Measurements from ENCODE around the gene C2orf76.
"Not testable (repeated sequence)": the region's sequence is repeated elsewhere in the genome, so short reads cannot be mapped to it uniquely, and the experiment has no call there.

The C2orf76 gene

DNA sequence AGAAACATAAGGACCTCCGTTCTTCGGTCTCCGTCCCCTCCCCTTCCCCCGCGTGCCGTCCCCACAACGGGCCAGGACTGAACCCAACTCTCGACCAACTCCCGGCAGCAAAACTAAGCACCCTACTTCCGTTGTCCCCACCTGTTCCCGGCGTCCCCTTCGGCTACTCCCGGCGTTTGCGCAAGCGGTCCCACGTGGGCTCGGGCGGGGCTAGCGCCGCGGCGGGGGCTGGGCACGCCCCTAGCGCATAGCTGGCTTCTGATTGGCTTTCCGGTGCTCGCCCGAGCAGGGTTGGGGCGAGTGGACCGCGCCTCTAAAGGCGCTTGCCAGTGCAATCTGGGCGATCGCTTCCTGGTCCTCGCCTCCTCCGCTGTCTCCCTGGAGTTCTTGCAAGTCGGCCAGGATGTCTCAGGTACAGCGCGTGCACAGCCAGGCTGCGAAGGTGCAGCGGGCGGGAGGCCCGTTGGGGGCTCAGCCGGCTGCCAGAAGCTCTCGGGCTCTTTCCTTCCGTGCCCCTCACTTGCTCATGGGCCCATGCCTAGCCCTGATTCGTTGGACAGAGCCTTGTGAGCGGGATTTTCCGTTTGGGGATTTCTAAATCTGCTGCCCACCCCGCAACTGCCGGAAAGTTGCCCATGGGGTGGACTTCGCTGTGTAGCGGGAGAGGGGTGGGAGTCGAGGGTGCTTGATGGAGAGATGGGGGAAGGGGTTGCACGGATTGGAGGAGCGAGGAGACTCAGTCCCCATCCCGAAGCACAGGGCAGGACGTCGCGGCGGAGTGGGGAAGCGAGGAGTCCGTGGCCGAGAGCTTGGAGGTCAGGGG is at the start of gene C2orf76, which contains the start of gene DBI:
C2orf76 (minus strand) TSS at position 186 of the 823 bp plus-strand sequence. CDS start 26,875 bp downstream, outside the sequence.
DBI (plus strand) TSS at position 329 of the 823 bp plus-strand sequence; CDS start at position 404, 75 bp downstream.
- DNase-seq: peak; percentile 98

DNA sequence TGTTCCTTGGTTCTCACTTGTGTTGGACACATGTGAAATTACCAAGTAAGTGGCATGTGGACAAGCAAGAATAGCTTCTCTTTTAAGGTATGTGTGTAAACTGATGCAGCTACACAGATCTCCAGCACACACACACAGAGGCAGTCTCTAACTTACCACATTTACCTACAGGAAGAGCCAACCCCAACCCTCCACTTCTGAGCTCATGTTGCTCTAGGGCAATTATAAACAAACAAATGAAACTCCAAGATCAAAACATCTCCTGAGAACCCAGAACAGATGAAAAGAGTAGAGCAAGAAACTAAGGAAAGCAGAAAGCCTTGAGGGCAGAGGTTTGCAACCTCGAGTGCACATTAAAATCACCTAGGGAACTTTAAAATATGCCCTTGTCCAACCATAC is 49.0 kb upstream of the C2orf76 start:
- DNase-seq: no peak

- no peak for DNase-seq
Observed at GRCh38 chr2:119414894-119415293, 48.3 kb upstream of the C2orf76 start.

DNA sequence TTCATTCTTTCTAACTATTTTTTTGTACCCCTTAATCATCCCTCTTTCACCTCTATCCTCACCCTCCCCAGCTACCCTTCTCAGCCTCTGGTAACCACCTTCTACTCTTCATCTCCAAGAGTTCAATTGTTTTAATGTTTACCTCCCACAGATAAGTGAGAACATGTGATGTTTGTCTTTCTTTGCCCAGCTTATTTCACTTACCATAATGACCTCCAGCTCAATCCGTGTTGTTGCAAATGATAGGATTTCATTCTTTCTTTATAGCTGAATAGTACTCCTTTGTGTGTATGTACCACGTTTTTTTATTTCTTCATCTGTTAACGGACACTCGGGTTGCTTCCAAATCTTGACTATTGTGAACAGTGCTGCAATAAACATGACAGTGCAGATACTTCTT is 42.9 kb upstream of the C2orf76 start:
- no peak for DNase-seq

- no peak for DNase-seq
Observed at GRCh38 chr2:119408221-119408619, 41.6 kb upstream of the C2orf76 start.

DNA sequence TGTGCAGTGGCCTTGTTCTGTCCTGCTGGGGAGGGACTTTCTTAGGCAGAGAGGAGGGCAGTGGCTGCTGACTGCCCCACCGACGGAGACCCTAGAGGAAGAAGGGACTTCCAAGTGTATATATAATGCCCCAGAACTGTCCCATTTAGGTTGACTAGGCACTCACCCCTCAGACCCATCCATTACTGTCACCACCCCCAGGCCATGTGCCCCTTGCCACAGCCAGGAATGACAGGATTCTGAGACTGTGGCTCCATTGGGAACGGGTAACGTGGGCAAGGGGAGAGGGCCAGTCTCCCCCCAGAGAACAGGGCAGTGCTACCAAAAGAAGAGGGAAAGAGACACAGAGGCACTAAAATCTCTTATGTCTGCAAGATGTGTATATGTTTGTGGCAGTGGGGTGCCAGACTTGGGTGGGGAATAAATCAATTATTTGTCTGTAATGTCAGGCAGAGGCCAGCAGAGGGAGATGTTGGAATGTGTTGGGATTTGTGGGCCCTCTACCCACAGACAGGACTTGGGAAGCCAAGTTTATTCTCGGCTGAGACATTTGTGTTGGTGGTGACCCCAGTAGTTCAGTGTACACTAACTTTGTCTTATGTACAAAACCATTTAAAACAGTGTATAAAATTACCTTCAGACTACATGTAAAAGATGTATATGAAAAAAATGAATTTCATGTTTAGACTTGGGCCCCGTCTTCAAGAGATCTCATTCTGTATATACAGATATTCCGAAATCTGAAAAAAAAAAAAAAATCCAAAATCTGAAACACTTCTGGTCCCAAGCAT is 41.0 kb upstream of the C2orf76 start:
- DNase-seq: peak; percentile 78

DNA sequence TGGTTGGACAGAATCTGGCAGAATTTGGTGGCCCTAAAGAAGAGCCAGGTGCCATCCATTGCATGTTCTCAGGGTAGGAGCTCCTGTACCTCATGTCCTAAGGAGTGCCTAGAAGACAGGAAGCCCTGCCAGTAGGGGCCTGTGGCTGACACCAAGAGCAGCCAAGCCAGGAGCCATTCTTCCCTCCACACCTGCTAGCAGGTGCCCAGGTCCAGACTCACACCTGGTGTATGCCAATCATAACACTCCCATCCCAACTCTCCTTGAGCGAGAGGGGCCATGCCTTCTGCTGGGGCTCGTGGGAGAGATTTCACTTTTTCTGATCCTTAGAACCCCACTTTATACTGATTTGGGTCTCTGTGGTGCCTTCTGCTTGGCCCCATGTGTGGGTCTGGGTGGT is 38.5 kb upstream of the C2orf76 start:
- no peak for DNase-seq

- DNase-seq: not testable (repeated sequence)
Observed at GRCh38 chr2:119403618-119404017, 37.0 kb upstream of the C2orf76 start.

- no peak for DNase-seq
Observed at GRCh38 chr2:119402645-119403560, 36.3 kb upstream of the C2orf76 start.

GRCh38 chr2:119402106-119402505 is 35.5 kb upstream of the C2orf76 start:
- no peak for DNase-seq

DNA sequence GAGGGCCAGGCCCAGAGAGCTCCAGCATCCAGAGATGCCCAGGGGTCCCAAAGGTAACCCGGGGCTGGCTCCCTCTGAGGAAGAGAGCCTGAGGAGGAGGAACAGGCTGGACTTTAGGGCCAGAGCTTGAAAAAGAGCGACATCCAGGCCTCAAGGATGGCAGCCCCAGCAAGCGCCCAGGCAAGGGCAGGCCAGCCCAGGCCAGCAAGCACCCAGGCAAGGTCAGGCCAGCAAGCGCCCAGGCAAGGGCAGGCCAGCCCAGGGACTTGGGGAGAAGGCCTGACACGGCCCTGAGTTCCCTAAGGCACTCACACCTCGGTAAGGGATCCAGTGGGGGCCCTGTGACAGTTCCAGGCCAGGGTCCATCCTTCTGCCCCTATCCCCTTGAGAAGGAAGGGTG is 30.6 kb upstream of the C2orf76 start:
- DNase-seq: no peak

DNA sequence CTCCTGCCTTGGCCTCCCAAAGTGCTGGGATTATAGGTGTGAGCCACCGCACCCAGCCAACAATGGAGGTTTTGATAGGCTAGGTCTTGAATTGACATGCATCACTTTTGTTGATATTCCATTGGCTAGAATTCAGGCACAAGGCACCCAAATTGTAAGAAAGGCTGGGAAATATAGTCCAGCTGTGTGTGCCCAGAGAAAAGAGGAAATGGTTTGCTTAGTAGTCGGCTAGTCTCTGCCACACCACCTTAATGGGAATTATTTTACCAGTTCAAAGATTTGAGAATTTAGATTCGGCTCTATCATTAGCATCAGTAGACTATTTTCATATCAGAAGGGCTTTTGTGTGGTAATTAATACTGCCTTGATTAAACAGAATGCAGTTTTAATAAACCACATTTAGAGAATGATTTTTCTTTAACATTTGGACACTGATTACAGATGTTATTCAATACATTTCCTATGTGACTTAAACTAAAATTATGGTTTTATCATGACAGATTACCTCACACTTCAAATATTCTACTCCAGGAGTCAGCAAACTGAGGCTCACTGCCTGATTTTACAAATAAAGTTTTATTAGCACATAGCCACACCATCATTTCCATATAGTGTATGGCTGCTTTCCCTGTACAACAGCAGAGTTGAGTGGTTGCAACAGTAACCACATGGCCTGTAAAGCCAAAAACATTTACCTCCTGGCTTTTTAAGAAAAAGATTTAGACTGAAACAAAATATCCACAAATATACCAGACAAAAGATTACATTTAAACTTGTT is 27.5 kb upstream of the C2orf76 start:
- DNase-seq: no peak

DNA sequence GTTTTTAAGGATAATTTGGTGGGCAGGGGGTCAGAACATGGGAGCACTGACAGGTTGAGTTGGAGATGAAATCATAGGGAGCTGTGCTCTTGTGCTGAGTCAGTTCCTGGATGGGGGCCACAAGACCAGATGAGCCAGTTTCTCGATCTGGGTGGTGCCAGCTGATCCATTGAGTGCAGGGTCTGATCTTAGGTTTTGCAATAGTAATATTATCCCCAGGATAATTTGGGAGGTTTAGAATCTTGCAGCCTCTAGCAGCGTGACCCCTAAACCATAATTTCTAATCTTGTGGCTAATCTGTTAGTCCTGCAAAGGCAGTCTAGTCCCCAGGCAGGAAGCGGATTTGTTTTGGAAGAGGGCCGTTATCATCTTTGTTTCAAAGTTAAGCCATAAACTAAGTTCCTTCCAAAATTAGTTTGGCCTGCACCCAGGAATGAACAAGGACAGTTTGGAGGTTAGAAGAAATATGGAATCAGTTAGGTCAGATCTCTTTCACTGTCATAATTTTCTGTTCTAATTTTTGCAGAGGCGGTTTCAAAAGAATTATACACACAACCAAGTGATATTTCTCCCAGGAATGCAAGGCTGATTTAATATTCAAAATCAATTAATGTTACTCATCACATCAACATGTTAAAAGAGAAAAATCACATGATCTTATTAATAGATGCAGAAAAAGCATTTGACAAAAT is 23.1 kb upstream of the C2orf76 start:
- peak; percentile 29 for DNase-seq

DNA sequence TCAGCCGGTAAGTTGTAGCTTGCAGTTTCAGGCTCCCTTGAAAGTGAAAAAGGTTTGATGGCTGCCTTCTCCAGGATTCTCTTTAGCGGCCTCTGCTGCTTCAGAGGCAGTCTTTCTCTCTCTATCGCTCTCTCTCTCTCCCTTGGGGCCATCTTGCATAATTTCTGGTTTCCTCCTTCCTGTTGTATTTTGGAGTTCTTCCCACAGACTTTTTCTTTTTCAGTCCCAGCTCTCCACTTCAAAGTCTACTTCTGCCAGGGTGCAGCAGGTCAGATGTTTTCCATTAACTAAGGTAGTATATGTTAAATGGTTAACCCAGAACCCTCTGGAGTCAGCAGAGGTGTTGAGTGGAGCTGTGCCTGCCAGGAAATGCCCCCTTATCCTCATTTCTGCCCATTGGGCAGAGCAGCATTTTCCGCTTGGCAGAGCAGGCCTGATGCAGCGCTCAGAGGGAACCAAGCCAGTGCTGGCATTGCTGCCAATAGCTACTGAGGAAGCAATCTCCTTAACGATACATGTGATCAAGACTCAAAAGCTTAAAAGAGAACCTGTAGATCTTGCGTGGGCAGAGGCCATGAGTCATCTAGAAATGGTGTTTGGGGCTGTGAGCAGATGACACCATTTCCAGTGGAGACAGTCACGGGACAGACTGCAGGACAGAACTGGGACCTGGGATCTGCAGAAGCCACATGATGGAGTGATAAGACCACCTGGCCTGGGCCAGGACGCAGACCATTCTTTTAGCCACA is 20.9 kb upstream of the C2orf76 start:
- DNase-seq: peak; percentile 89

GRCh38 chr2:119385466-119385865 is 18.8 kb upstream of the C2orf76 start:
- DNase-seq: peak; percentile 46

DNA sequence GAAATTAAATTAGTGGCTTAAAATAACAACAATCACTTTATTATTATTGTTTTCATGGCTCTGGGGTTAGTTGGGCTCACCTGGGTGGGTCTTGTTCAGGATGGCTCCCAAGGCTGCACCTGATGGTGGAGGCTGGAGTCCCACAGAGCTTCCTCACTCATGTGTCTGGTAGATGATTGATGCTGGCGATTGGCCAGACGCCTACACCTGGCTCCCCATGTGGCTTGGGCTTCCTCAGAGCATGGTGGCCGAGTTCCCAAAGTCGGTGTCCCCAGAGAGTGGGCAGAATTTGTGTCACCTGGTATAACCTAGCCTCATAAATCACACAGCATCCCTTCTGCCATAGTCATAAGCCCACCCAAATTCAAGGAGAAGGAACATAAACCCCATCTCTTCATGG is 18.3 kb upstream of the C2orf76 start:
- DNase-seq: no peak

DNA sequence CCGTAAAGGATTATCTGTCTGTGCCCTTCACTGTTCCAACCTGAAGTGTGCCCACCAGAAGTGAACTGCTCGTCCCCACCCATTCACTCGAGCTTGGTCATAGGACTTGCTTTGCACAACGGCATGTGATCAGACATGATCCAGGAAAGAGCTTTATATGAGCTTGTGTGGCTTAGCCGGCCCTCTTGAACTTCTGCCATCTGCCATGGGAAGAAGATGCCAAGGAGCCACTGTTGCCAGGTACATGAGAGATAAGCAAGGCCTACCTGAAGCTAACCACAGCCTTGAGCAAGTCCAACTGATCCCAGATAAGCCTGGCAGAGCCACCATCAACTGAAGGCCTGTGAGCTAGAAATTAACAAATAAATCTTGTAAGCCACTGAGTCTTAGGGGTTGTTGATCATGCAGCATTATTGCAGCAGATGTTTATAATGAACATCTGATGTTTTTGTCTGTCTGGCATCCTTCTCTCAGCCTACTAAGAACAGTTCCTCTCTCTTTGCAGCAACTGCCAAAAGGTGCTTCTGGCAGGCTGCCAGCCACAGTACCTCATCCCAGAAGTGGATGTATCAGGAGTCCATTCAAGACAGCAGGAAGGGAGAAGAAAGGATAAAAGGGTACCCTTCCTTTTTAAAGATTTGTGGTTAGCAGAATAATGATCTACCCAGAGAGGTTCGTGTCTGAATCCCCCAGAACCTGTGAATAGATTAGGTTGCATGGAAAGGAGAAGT is 16.9 kb upstream of the C2orf76 start:
- no peak for DNase-seq

GRCh38 chr2:119378566-119378965 is 11.9 kb upstream of the C2orf76 start:
- no peak for DNase-seq

- no peak for DNase-seq
Observed at GRCh38 chr2:119377993-119378345, 11.3 kb upstream of the C2orf76 start.
